OCI-LY1 (cell line): Measurements from ENCODE around the gene STRIP1.

Source experiments
- EZH2 ChIP-seq: fragments of 200-600 bp; sonication (generic), shearing (Covaris generic); IDR thresholded peaks from 2 replicates; pipeline ENCODE4 v1.8.0; 2017; ENCODE audit warnings: borderline replicate concordance, mixed run types, mild to moderate bottlenecking, antibody characterized with exemption, low read length, moderate library complexity, mixed read lengths
- TF ChIP-seq, protein P1 (sequence below): fragments of 200-600 bp; sonication (generic), shearing (Covaris generic); IDR thresholded peaks from 2 replicates; pipeline ENCODE4 v1.5.1; 2017; ENCODE audit warnings: mild to moderate bottlenecking, antibody characterized with exemption, low read length, moderate library complexity, mixed read lengths

DNA sequence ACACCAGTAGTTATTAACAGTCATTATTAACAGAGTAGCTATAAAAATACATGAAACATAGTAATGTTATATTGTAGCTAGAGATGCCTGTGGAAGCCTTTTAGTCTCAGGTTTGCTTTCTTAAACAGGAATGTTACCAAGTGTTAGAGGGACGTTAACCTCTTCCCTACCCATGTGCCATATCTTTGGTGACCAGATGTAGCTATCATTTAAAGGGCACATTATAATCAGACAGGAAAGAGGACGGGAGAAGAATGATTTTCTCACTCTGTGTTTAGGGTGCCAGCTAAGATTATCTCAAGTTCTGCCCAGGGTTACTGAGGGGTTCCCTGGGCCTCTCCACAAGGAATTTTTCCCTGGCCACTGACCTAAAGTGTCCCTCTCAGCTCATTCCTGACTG lies 57.0 kb downstream of the STRIP1 start:
- TF ChIP-seq, protein P1, sequence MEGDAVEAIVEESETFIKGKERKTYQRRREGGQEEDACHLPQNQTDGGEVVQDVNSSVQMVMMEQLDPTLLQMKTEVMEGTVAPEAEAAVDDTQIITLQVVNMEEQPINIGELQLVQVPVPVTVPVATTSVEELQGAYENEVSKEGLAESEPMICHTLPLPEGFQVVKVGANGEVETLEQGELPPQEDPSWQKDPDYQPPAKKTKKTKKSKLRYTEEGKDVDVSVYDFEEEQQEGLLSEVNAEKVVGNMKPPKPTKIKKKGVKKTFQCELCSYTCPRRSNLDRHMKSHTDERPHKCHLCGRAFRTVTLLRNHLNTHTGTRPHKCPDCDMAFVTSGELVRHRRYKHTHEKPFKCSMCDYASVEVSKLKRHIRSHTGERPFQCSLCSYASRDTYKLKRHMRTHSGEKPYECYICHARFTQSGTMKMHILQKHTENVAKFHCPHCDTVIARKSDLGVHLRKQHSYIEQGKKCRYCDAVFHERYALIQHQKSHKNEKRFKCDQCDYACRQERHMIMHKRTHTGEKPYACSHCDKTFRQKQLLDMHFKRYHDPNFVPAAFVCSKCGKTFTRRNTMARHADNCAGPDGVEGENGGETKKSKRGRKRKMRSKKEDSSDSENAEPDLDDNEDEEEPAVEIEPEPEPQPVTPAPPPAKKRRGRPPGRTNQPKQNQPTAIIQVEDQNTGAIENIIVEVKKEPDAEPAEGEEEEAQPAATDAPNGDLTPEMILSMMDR, result no peak
- no peak for TF ChIP-seq EZH2
